IMR-90 (cell line): ENCODE measurements around the gene PHC2. TPM values are rescaled to one million over a fixed set of nuclear protein-coding genes. Genes with fewer than 3 reads are reported as not detected.
A peak's percentile ranks its signal among the peaks of the same experiment; 100 is the strongest.

ENCODE experiments used
- ATAC-seq: fragments of 200-7000 bp; cut with Tn5 transposase; 2 replicates; pipeline ENCODE4 v1.9.1; 2020; ENCODE audit warnings: low read depth, mild to moderate bottlenecking, moderate library complexity
- BruUV-seq: library from RNA; stranded (reverse); fragments of 400-500 nt; replicated peaks from 2 replicates; lab custom pipeline; 2021; lab: Mats Ljungman, UMichigan
- CTCF ChIA-PET: fragments of 300-600 bp; formaldehyde crosslinking; extraction: SDS; loops from one replicate; lab custom pipeline; 2021; ENCODE audit warnings: antibody characterized with exemption; lab: Yijun Ruan, JAX
- POLR2A ChIA-PET: fragments of 300-600 bp; sonication (Branson Sonifier 250); formaldehyde crosslinking; loops from one replicate; lab custom pipeline; 2022; ENCODE audit warnings: antibody characterized with exemption; ENCODE audit not compliant: unreplicated experiment; lab: Charles Lee
- DNase-seq: peaks from one replicate; pipeline ENCODE4 v3.0.0; 2013
- H2AFZ ChIP-seq: replicated peaks from 2 replicates; pipeline ENCODE3; 2013; ENCODE audit warnings: low read length, mild to moderate bottlenecking; ENCODE audit not compliant: poor library complexity
- H2AK5ac ChIP-seq: 2 replicates; pipeline ENCODE4 v1.6.1; 2013; ENCODE audit warnings: low read depth, low read length, inconsistent platforms
- H2AK9ac ChIP-seq: replicated peaks from 2 replicates; pipeline ENCODE3; 2013; ENCODE audit warnings: mild to moderate bottlenecking, low read depth, low read length, moderate library complexity; ENCODE audit not compliant: poor library complexity
- H2BK120ac ChIP-seq: 2 replicates; pipeline ENCODE4 v1.6.1; 2013; ENCODE audit warnings: low read depth, low read length, inconsistent platforms
- H2BK15ac ChIP-seq: 3 replicates; pipeline ENCODE4 v1.6.1; 2013; ENCODE audit warnings: low read depth, low read length, inconsistent platforms
- H2BK20ac ChIP-seq: 2 replicates; pipeline ENCODE4 v1.6.1; 2013; ENCODE audit warnings: low read depth, mild to moderate bottlenecking, inconsistent platforms, low read length, moderate library complexity
- H2BK5ac ChIP-seq: 2 replicates; pipeline ENCODE4 v1.6.1; 2013; ENCODE audit warnings: mild to moderate bottlenecking, low read depth, low read length, inconsistent platforms; ENCODE audit not compliant: poor library complexity, severe bottlenecking
- H3K14ac ChIP-seq: replicated peaks from 2 replicates; pipeline ENCODE4 v1.6.1; 2013; ENCODE audit warnings: low read depth, low read length, inconsistent platforms
- H3K18ac ChIP-seq: 2 replicates; pipeline ENCODE4 v1.6.1; 2013; ENCODE audit warnings: low read depth, low read length, control low read depth
- H3K23ac ChIP-seq: 2 replicates; pipeline ENCODE4 v1.6.1; 2013; ENCODE audit warnings: low read depth, low read length, inconsistent platforms
- H3K27ac ChIP-seq: 2 replicates; pipeline ENCODE4 v1.5.1; 2013; ENCODE audit warnings: mild to moderate bottlenecking, control low read depth, low read length; ENCODE audit not compliant: insufficient read depth
- H3K27me3 ChIP-seq: 2 replicates; pipeline ENCODE4 v1.6.1; 2013; ENCODE audit warnings: low read length; ENCODE audit not compliant: control insufficient read depth, insufficient read depth
- H3K36me3 ChIP-seq: 2 replicates; pipeline ENCODE4 v1.6.1; 2013; ENCODE audit warnings: low read length, mixed read lengths; ENCODE audit not compliant: control insufficient read depth, insufficient read depth
- H3K4ac ChIP-seq: 2 replicates; pipeline ENCODE4 v1.6.1; 2013; ENCODE audit warnings: low read depth, low read length, inconsistent platforms
- H3K4me1 ChIP-seq: 2 replicates; pipeline ENCODE4 v1.6.1; 2013; ENCODE audit warnings: low read length, mixed read lengths; ENCODE audit not compliant: control insufficient read depth, insufficient read depth
- H3K4me2 ChIP-seq: 2 replicates; pipeline ENCODE4 v1.6.1; 2013; ENCODE audit warnings: low read depth, mild to moderate bottlenecking, control low read depth, low read length, moderate library complexity
- H3K4me3 ChIP-seq: 2 replicates; pipeline ENCODE4 v1.5.1; 2013; ENCODE audit warnings: low read depth, mild to moderate bottlenecking, control low read depth, low read length, moderate library complexity; ENCODE audit not compliant: insufficient read depth
- H3K56ac ChIP-seq: 2 replicates; pipeline ENCODE4 v1.6.1; 2013; ENCODE audit warnings: low read length, inconsistent platforms; ENCODE audit not compliant: insufficient read depth; ENCODE audit errors: extremely low read depth
- H3K79me1 ChIP-seq, 2 experiments: 2 replicates each; pipeline ENCODE4 v1.6.1; 2013; ENCODE audit warnings: low read length in 2 of 2, inconsistent platforms in 1 of 2, low read depth in 1 of 2
- H3K9ac ChIP-seq: 2 replicates; pipeline ENCODE4 v1.6.1; 2013; ENCODE audit warnings: low read depth, low read length, control low read depth
- H3K9me1 ChIP-seq: 2 replicates; pipeline ENCODE4 v1.6.1; 2013; ENCODE audit warnings: low read length, inconsistent platforms; ENCODE audit not compliant: insufficient read depth
- H3K9me3 ChIP-seq: 2 replicates; pipeline ENCODE4 v1.6.1; 2013; ENCODE audit warnings: low read length; ENCODE audit not compliant: control insufficient read depth, insufficient read depth
- H4K20me1 ChIP-seq: 2 replicates; pipeline ENCODE4 v1.6.1; 2013; ENCODE audit warnings: low read length, inconsistent platforms; ENCODE audit not compliant: insufficient read depth
- H4K5ac ChIP-seq: 2 replicates; pipeline ENCODE4 v1.6.1; 2013; ENCODE audit warnings: mild to moderate bottlenecking, low read depth, low read length, control low read depth
- H4K8ac ChIP-seq, 2 experiments: 2 replicates each; pipeline ENCODE4 v1.6.1; 2013; ENCODE audit warnings: low read depth in 2 of 2, low read length in 2 of 2, control low read depth in 1 of 2, inconsistent platforms in 1 of 2
- H4K91ac ChIP-seq: 2 replicates; pipeline ENCODE4 v1.6.1; 2013; ENCODE audit warnings: low read depth, low read length, inconsistent platforms; ENCODE audit not compliant: insufficient read depth
- BHLHE40 ChIP-seq: fragments of 150-350 bp; IDR thresholded peaks from 2 replicates; pipeline ENCODE4 v1.6.1; 2016; ENCODE audit warnings: mild to moderate bottlenecking, low read depth, low read length
- CEBPB ChIP-seq: IDR thresholded peaks from 2 replicates; pipeline ENCODE4 v1.6.1; 2012; ENCODE audit warnings: low read depth, low read length, improper control_type of control experiment
- CHD1 ChIP-seq: IDR thresholded peaks from 2 replicates; pipeline ENCODE4 v1.6.1; 2012; ENCODE audit warnings: low read depth, low read length, improper control_type of control experiment
- FOS ChIP-seq: fragments of 150-350 bp; IDR thresholded peaks from 2 replicates; pipeline ENCODE4 v1.6.1; 2016; ENCODE audit warnings: low read depth, low read length
- MAFK ChIP-seq: IDR thresholded peaks from 2 replicates; pipeline ENCODE4 v1.6.1; 2012; ENCODE audit warnings: low read depth, low read length, improper control_type of control experiment
- MAZ ChIP-seq: IDR thresholded peaks from 2 replicates; pipeline ENCODE4 v1.6.1; 2012; ENCODE audit warnings: low read depth, mild to moderate bottlenecking, low read length, improper control_type of control experiment, moderate library complexity, borderline replicate concordance
- MXI1 ChIP-seq: IDR thresholded peaks from 2 replicates; pipeline ENCODE4 v1.6.1; 2012; ENCODE audit warnings: low read depth, mild to moderate bottlenecking, low read length, moderate library complexity, borderline replicate concordance
- NFE2L2 ChIP-seq: fragments of 150-350 bp; IDR thresholded peaks from 2 replicates; pipeline ENCODE4 v1.6.1; 2016; ENCODE audit warnings: low read depth, mild to moderate bottlenecking, low read length
- POLR2A ChIP-seq: IDR thresholded peaks from 2 replicates; pipeline ENCODE4 v1.6.1; 2012; ENCODE audit warnings: mild to moderate bottlenecking, low read depth, low read length
- RAD21 ChIP-seq: IDR thresholded peaks from 2 replicates; pipeline ENCODE4 v1.6.1; 2012; ENCODE audit warnings: low read length, improper control_type of control experiment
- RCOR1 ChIP-seq: IDR thresholded peaks from 2 replicates; pipeline ENCODE4 v1.6.1; 2012; ENCODE audit warnings: mild to moderate bottlenecking, low read length, improper control_type of control experiment; ENCODE audit not compliant: insufficient replicate concordance
- RFX5 ChIP-seq: IDR thresholded peaks from 2 replicates; pipeline ENCODE4 v1.8.0; 2012; ENCODE audit warnings: low read depth, mild to moderate bottlenecking, low read length, moderate library complexity
- SMC3 ChIP-seq: fragments of 150-350 bp; IDR thresholded peaks from 2 replicates; pipeline ENCODE4 v1.6.1; 2016; ENCODE audit warnings: low read depth, mild to moderate bottlenecking, antibody characterized with exemption, low read length, moderate library complexity
- WGBS, 2 experiments: methylation state at CpG; one replicate each; pipeline versions ENCODE4 v1.1.5 to v1.1.7; 2013; ENCODE audit warnings: missing lambda C conversion rate in 2 of 2; ENCODE audit not compliant: insufficient read length in 1 of 2; ENCODE audit errors: extremely low coverage in 2 of 2; 5-methylcytosine and 5-hydroxymethylcytosine counted together
- dilution Hi-C: fragments of 300-500 bp; cut with HindIII; formaldehyde crosslinking; loops from one replicate; pipeline ENCODE4 v1.14.3; 2018; ENCODE audit warnings: low sequenced_read_pairs; ENCODE audit not compliant: unreplicated experiment
- in situ Hi-C: fragments of 300-500 bp; cut with MboI; formaldehyde crosslinking; loops from 3 replicates; pipeline ENCODE4 v1.14.3; 2019; ENCODE audit warnings: low sequenced_read_pairs, inconsistent platforms, mixed read lengths
- intact Hi-C: fragments of 100-400 bp; cut with micrococcal nuclease; formaldehyde crosslinking; loops from 2 replicates; pipeline ENCODE4 v1.10.0; 2022
- polyA plus RNA-seq, 3 experiments: library from polyadenylated mRNA; depleted of rRNA; stranded (reverse); fragments of >200 nt; gene quantifications; 2 replicates each; pipeline ENCODE4 v1.2.3, GENCODE V29; 2012; ENCODE audit warnings: low replicate concordance in 1 of 3
- total RNA-seq: library from RNA; depleted of rRNA; stranded (reverse); fragments of >200 nt; gene quantifications from 2 replicates; pipeline ENCODE4 v1.2.3, GENCODE V29; 2012
- TF ChIP-seq, protein P1 (sequence below): fragments of 150-350 bp; IDR thresholded peaks from 2 replicates; pipeline ENCODE4 v1.6.1; 2016; ENCODE audit warnings: low read depth, mild to moderate bottlenecking, low read length, moderate library complexity, borderline replicate concordance
- TF ChIP-seq, protein P2 (sequence below): fragments of 150-350 bp; IDR thresholded peaks from 2 replicates; pipeline ENCODE4 v1.6.1; 2017; ENCODE audit warnings: mild to moderate bottlenecking, antibody characterized with exemption, low read length, low read depth
- TF ChIP-seq, protein P3 (sequence below): conservative IDR thresholded peaks from 2 replicates; pipeline ENCODE4 v1.5.1; 2012; ENCODE audit warnings: mild to moderate bottlenecking, low read depth, low read length, improper control_type of control experiment

PHC2 gene
- total and polyA plus RNA-seq, 2 of the 4 experiments (the other 2 are of a cell fraction): 46.4 to 98.1 TPM

- ATAC-seq: no peak
- no peak overlapping the region for H3K23ac ChIP-seq
- H3K14ac ChIP-seq: no peak overlapping the region
- WGBS, 2 experiments: 100% methylated on average over 1 of the region's 7 CpGs; no CpG with 5 or more reads in 1 of the 2 experiments
- H2AFZ ChIP-seq: peak overlapping the region; percentile 6
- in situ Hi-C loops: no loop called here
- no peaks in the 10 kb centered on the region for H3K27me3 ChIP-seq
- no peak overlapping the region for H2BK120ac ChIP-seq
- no peak overlapping the region for H4K8ac ChIP-seq
- peaks cover 18% of the 10 kb centered on the region for H3K9me1 ChIP-seq
- peaks cover 27% of the 10 kb centered on the region for H3K36me3 ChIP-seq
- no peak overlapping the region for H3K18ac ChIP-seq
- H3K9me3 ChIP-seq: no peaks in the 10 kb centered on the region
- H2BK20ac ChIP-seq: no peak overlapping the region
- no peak overlapping the region for H3K9ac ChIP-seq
- no peaks in the 10 kb centered on the region; the same call in 1 of the 2 replicates for H3K4me1 ChIP-seq
- H2BK15ac ChIP-seq: no peak overlapping the region
- no peak overlapping the region for H3K27ac ChIP-seq
- H2AK5ac ChIP-seq: no peak overlapping the region; the same call in 1 of the 2 replicates
- H3K4me2 ChIP-seq: no peak overlapping the region
- H4K5ac ChIP-seq: no peak overlapping the region
- H2AK9ac ChIP-seq: no peak overlapping the region
- no TSS peak for BruUV-seq
- peaks cover 29 to 63% of the 10 kb centered on the region in 2 experiments for H3K79me1 ChIP-seq
- DNase-seq: no peak
- CTCF ChIA-PET: no interaction called here
- no peak overlapping the region for H3K4ac ChIP-seq
- no peak overlapping the region for H2BK5ac ChIP-seq
- H4K91ac ChIP-seq: no peak overlapping the region
- no peak overlapping the region for H3K56ac ChIP-seq
- intact Hi-C loops: no loop called here
- no peak for TF ChIP-seq BHLHE40
- TF ChIP-seq MAFK: no peak
- TF ChIP-seq, protein P1, sequence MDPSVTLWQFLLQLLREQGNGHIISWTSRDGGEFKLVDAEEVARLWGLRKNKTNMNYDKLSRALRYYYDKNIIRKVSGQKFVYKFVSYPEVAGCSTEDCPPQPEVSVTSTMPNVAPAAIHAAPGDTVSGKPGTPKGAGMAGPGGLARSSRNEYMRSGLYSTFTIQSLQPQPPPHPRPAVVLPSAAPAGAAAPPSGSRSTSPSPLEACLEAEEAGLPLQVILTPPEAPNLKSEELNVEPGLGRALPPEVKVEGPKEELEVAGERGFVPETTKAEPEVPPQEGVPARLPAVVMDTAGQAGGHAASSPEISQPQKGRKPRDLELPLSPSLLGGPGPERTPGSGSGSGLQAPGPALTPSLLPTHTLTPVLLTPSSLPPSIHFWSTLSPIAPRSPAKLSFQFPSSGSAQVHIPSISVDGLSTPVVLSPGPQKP: no peak
- no peak for TF ChIP-seq CEBPB
- no peak for TF ChIP-seq FOS
- TF ChIP-seq SMC3: no peak
- no peak for TF ChIP-seq POLR2A
- TF ChIP-seq CHD1: no peak
- TF ChIP-seq, protein P2, sequence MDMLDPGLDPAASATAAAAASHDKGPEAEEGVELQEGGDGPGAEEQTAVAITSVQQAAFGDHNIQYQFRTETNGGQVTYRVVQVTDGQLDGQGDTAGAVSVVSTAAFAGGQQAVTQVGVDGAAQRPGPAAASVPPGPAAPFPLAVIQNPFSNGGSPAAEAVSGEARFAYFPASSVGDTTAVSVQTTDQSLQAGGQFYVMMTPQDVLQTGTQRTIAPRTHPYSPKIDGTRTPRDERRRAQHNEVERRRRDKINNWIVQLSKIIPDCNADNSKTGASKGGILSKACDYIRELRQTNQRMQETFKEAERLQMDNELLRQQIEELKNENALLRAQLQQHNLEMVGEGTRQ: no peak
- TF ChIP-seq RFX5: no peak
- TF ChIP-seq RCOR1: no peak
- no peak for TF ChIP-seq RAD21
- TF ChIP-seq, protein P3, sequence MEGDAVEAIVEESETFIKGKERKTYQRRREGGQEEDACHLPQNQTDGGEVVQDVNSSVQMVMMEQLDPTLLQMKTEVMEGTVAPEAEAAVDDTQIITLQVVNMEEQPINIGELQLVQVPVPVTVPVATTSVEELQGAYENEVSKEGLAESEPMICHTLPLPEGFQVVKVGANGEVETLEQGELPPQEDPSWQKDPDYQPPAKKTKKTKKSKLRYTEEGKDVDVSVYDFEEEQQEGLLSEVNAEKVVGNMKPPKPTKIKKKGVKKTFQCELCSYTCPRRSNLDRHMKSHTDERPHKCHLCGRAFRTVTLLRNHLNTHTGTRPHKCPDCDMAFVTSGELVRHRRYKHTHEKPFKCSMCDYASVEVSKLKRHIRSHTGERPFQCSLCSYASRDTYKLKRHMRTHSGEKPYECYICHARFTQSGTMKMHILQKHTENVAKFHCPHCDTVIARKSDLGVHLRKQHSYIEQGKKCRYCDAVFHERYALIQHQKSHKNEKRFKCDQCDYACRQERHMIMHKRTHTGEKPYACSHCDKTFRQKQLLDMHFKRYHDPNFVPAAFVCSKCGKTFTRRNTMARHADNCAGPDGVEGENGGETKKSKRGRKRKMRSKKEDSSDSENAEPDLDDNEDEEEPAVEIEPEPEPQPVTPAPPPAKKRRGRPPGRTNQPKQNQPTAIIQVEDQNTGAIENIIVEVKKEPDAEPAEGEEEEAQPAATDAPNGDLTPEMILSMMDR: no peak
- TF ChIP-seq MAZ: no peak
- TF ChIP-seq NFE2L2: no peak
- no peak for TF ChIP-seq MXI1
- dilution Hi-C loops: no loop called here
- POLR2A ChIA-PET: no interaction called here
- H3K4me3 ChIP-seq: no peak overlapping the region
- H4K20me1 ChIP-seq: peaks cover 23% of the 10 kb centered on the region; the same call in 1 of the 2 replicates
Measured at GRCh38 chr1:33273961-33274371, 156.9 kb downstream of the PHC2 start.
